Panc1 (cell line): Measurements from ENCODE around the gene MIPOL1. TPM values are rescaled to one million over a fixed set of nuclear protein-coding genes. Genes with fewer than 3 reads are reported as not detected.

Experiments
- ATAC-seq: fragments of 200-7000 bp; cut with Tn5 transposase; 2 replicates; pipeline ENCODE4 v1.9.1; 2020; ENCODE audit warnings: mild to moderate bottlenecking, moderate library complexity
- BruUV-seq: library from RNA; stranded (reverse); fragments of 400-500 nt; replicated peaks from 2 replicates; lab custom pipeline; 2021; lab: Mats Ljungman, UMichigan
- CTCF ChIA-PET: fragments of 300-600 bp; sonication (Branson Sonifier 250); formaldehyde crosslinking; loops from one replicate; lab custom pipeline; 2022; ENCODE audit warnings: antibody characterized with exemption; lab: Charles Lee
- POLR2A ChIA-PET: fragments of 300-600 bp; sonication (Branson Sonifier 250); formaldehyde crosslinking; loops from one replicate; lab custom pipeline; 2022; ENCODE audit warnings: antibody characterized with exemption; lab: Charles Lee
- DNase-seq: peaks from one replicate; pipeline ENCODE4 v3.0.0-alpha.2; 2010; ENCODE audit warnings: low read depth, low spot score
- H3K27ac ChIP-seq: 2 replicates; pipeline ENCODE4 v1.5.1; 2011; ENCODE audit warnings: mild to moderate bottlenecking, low read length, inconsistent platforms
- H3K27me3 ChIP-seq: fragments of 200-500 bp; sonication (Bioruptor generic); 2 replicates; pipeline ENCODE4 v1.6.0; 2014; ENCODE audit warnings: low read length, inconsistent platforms; ENCODE audit not compliant: control insufficient read depth, insufficient read depth
- H3K36me3 ChIP-seq: fragments of 200-500 bp; sonication (Bioruptor generic); 2 replicates; pipeline ENCODE4 v1.5.1; 2014; ENCODE audit warnings: inconsistent platforms, mild to moderate bottlenecking, low read length, moderate library complexity; ENCODE audit not compliant: control insufficient read depth, insufficient read depth
- H3K4me1 ChIP-seq: 2 replicates; pipeline ENCODE4 v1.5.1; 2011; ENCODE audit warnings: inconsistent platforms, mild to moderate bottlenecking, low read length, moderate library complexity; ENCODE audit not compliant: control insufficient read depth, insufficient read depth
- H3K4me3 ChIP-seq, 2 experiments: 2 replicates each; pipeline ENCODE4 v1.5.1; 2011 to 2012; ENCODE audit warnings: low read depth in 2 of 2, low read length in 2 of 2, mild to moderate bottlenecking in 2 of 2, inconsistent platforms in 1 of 2, moderate library complexity in 1 of 2
- H3K9me3 ChIP-seq: fragments of 200-500 bp; sonication (Bioruptor generic); 2 replicates; pipeline ENCODE4 v1.5.1; 2014; ENCODE audit warnings: low read depth, mild to moderate bottlenecking, inconsistent platforms, low read length, moderate library complexity; ENCODE audit not compliant: control insufficient read depth, insufficient read depth
- CTCF ChIP-seq: fragments of 450-650 bp; IDR thresholded peaks from 2 replicates; pipeline ENCODE4 v1.5.1; 2017; ENCODE audit warnings: mild to moderate bottlenecking
- POLR2AphosphoS5 ChIP-seq: IDR thresholded peaks from 2 replicates; pipeline ENCODE4 v1.6.1; 2012; ENCODE audit warnings: mild to moderate bottlenecking, low read depth, low read length, moderate library complexity
- SIN3A ChIP-seq: IDR thresholded peaks from 2 replicates; pipeline ENCODE4 v1.6.1; 2012; ENCODE audit warnings: low read depth, mild to moderate bottlenecking, low read length, moderate library complexity, borderline replicate concordance; ENCODE audit not compliant: insufficient read depth
- TCF7L2 ChIP-seq: IDR thresholded peaks from 2 replicates; pipeline ENCODE4 v1.6.1; 2011; ENCODE audit warnings: mild to moderate bottlenecking, low read depth, low read length, inconsistent platforms
- in situ Hi-C: cut with HindIII; loops from 2 replicates; pipeline ENCODE4 v1.10.0; 2016; ENCODE audit warnings: low sequenced_read_pairs, low pct_unique_long_range_greater_than_20kb
- intact Hi-C: fragments of 100-400 bp; cut with micrococcal nuclease; formaldehyde crosslinking; loops from one replicate; pipeline ENCODE4 v1.10.0; 2022; ENCODE audit not compliant: unreplicated experiment
- total RNA-seq: library from RNA; stranded (reverse); gene quantifications from one replicate; pipeline ENCODE4 v1.2.1, GENCODE V29; 2021; ENCODE audit not compliant: unreplicated experiment
- TF ChIP-seq, protein P1 (sequence below), 2 experiments: IDR thresholded peaks; 2 replicates each; pipeline ENCODE4 v1.6.1; 2011 to 2012; ENCODE audit warnings: low read depth in 2 of 2, control low read depth in 1 of 2, low read length in 1 of 2, mild to moderate bottlenecking in 1 of 2, moderate library complexity in 1 of 2; ENCODE audit not compliant: insufficient read depth in 1 of 2

Gene MIPOL1
- total RNA-seq, 1 experiment from 2014 or later = 12.8 TPM

DNA sequence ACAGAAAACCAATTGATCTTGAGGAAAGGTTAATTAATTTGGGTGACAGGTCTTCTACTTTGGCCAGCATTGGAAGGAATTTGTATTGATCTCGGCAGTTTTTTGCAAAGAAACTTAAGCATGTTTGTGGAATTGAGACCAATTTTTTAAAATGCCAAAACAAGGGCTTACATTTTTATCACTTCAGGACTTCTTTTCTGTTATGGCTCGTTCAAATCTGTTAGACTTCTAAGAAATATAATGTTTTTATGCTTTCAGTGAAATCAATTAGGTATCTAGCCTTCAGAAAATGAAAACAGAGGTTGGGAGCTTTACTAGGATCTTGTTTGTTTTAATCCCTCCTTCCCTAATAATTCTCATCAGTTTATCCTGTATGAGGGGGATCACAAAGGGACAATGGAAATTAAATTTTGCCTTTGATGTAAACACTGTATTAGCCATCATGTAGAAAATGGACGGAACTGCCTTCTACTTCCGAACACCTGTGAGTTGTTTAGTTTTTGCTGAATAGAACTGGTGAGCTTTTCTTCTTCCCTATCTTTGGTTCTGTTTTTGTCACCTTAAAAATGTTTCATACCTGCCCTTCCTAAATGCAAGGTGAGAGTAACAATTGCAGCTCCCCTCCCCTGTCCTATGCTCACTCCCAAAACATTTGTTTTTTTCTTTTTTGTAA, 389.5 kb downstream of the MIPOL1 start:
- Histone ChIP-seq H3K4me1 (no peaks in the 10 kb centered on the region; the same call in 1 of the 2 replicates), H3K36me3 (no peaks in the 10 kb centered on the region), H3K27ac (no peak overlapping the region), H3K9me3 (no peaks in the 10 kb centered on the region), H3K27me3 (no peaks in the 10 kb centered on the region), H3K4me3 (no peak overlapping the region)
- DNase-seq (no peak), ATAC-seq (no peak)
- POLR2A ChIA-PET = interaction anchor here (0.6 kb wide), 1 partner anchor 343 kb away, joined by 4 read pairs; no protein-coding TSS in a partner anchor
- intact Hi-C loops (no loop called here), in situ Hi-C loops (no loop called here)
- TF ChIP-seq TCF7L2 = no peak
- no peak for TF ChIP-seq POLR2AphosphoS5
- no peak for TF ChIP-seq CTCF
- TF ChIP-seq, protein P1, sequence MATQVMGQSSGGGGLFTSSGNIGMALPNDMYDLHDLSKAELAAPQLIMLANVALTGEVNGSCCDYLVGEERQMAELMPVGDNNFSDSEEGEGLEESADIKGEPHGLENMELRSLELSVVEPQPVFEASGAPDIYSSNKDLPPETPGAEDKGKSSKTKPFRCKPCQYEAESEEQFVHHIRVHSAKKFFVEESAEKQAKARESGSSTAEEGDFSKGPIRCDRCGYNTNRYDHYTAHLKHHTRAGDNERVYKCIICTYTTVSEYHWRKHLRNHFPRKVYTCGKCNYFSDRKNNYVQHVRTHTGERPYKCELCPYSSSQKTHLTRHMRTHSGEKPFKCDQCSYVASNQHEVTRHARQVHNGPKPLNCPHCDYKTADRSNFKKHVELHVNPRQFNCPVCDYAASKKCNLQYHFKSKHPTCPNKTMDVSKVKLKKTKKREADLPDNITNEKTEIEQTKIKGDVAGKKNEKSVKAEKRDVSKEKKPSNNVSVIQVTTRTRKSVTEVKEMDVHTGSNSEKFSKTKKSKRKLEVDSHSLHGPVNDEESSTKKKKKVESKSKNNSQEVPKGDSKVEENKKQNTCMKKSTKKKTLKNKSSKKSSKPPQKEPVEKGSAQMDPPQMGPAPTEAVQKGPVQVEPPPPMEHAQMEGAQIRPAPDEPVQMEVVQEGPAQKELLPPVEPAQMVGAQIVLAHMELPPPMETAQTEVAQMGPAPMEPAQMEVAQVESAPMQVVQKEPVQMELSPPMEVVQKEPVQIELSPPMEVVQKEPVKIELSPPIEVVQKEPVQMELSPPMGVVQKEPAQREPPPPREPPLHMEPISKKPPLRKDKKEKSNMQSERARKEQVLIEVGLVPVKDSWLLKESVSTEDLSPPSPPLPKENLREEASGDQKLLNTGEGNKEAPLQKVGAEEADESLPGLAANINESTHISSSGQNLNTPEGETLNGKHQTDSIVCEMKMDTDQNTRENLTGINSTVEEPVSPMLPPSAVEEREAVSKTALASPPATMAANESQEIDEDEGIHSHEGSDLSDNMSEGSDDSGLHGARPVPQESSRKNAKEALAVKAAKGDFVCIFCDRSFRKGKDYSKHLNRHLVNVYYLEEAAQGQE (IDR thresholded peaks at IDR 0.05; ENCODE audit: insufficient read depth in 1 of 2, low read depth in 2 of 2, low read length in 1 of 2) = no peak
- TF ChIP-seq SIN3A = no peak
- no TSS peak for BruUV-seq
- CTCF ChIA-PET = no interaction called here

GRCh38 chr14:37587881-37588666, 390.3 kb downstream of the MIPOL1 start:
- ChIA-PET POLR2A (no interaction called here), CTCF (interaction anchor here (0.7 kb wide), 1 partner anchor 15 kb away, joined by 6 read pairs; no protein-coding TSS in a partner anchor)
- no peak for ATAC-seq
- no peak for DNase-seq
- Histone ChIP-seq H3K4me1 (no peaks in the 10 kb centered on the region; the same call in 1 of the 2 replicates), H3K9me3 (no peaks in the 10 kb centered on the region), H3K36me3 (no peaks in the 10 kb centered on the region), H3K27me3 (no peaks in the 10 kb centered on the region), H3K27ac (no peak overlapping the region), H3K4me3 (no peak overlapping the region)
- TF ChIP-seq CTCF = no peak
- no peak for TF ChIP-seq SIN3A
- TF ChIP-seq, protein P1 (IDR thresholded peaks at IDR 0.05; ENCODE audit: insufficient read depth in 1 of 2, low read depth in 2 of 2, low read length in 1 of 2) = no peak
- TF ChIP-seq POLR2AphosphoS5 = no peak
- no peak for TF ChIP-seq TCF7L2
- no TSS peak for BruUV-seq
- in situ Hi-C loops = no loop called here
- intact Hi-C loops = no loop called here
